Stimulated activated CD8-positive, alpha-beta memory T cell treated with anti-CD3 and anti-CD28 coated beads, Interleukin-12 subunit alpha, Interleukin-12 subunit beta, amount 100 ng/mL, for 1 hour (primary cell): Measurements from ENCODE around the gene UBAC2.
"Not testable (repeated sequence)": the region's sequence is repeated elsewhere in the genome, so short reads cannot be mapped to it uniquely, and the experiment has no call there.

Experiments
- DNase-seq: peaks from one replicate; pipeline ENCODE4 v3.0.0-alpha.2; 2020; ENCODE audit warnings: low read depth

UBAC2 gene

DNA sequence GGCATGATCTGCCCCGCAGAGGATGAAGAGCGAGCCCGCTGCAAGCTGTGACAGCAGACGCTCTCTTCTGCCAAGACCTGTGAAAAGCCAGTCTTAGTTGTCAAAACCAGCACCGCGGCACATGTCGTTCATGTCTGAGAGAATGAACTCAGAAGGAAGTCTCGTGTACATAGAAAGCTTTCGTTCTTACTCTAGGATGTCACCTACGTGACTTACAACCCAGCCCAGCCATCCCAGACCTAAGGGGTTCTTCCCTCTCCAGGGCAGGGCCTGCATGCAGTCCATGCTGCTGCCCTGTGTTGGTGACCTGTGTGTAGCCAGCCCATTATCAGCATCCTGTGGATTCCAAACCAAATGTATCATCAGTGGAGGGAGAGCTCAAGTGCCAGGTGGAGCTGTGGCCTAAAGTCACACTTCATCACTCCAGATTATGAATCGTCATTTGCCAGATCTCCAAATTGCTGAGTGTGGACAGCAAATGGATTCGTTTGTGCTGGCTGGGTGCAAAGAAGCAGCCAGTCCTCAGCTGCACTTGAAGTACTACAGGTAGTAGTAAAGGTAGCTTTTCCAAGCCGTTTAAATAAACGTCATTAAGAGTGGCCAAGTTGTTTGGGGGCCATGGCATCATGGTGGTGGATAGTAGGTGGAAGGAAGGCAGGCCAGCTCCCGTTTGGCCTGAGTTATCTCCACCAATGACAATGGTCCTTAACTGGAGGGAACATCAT, 180.4 kb downstream of the UBAC2 start:
- DNase-seq, result no peak

DNA sequence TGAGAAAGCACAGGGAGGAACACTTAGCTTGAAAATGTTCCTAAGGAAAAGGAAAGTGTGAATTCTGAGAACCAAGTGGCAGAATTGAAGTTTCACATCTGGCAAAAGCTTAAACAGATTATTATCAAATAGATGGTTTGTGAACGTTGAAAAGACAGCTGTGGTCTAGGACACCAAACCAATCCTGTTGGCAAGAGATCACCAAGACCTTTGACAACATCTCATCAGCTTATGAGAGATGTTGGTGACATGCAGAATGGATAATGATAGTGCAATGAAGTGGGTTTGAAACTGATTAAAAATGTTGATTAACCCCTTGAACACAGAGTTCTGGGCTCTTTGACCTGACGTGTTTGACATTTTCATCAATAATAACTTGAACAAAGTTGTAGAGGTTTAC, 181.1 kb downstream of the UBAC2 start:
- no peak for DNase-seq

DNA sequence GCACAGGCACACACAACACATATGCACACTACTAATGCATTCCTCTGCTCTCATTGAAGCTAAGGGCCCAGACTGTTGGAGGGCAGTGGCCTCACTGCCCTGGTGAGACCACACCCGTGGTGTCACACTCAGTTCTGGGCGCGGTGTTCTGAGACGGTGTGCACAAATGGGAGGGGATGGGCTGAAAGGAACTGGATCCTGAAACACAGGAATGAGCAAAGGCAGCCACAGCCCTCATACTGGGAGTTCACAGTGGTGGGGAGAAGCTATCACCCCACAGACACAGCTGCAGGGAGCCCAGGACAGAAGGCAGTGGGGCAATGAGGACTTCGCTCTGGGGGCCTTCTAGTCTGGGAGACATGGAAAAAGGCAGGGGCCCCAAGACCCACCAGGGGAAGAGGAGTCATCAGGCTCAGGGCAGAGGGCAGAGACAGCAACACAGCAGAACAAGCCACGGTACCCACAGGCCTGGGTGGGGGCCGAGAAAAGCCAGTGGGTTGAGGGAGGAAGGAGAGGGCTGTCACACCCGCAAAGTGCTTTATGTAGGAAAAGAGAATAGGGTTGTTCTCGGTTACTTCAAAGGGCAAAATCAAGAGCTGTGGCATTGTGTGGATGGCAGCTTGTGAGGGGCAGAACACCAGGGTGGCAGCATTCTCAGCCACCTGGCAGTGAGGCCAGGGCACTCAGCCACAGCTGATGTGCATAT, 181.9 kb downstream of the UBAC2 start:
- DNase-seq, result no peak

DNA sequence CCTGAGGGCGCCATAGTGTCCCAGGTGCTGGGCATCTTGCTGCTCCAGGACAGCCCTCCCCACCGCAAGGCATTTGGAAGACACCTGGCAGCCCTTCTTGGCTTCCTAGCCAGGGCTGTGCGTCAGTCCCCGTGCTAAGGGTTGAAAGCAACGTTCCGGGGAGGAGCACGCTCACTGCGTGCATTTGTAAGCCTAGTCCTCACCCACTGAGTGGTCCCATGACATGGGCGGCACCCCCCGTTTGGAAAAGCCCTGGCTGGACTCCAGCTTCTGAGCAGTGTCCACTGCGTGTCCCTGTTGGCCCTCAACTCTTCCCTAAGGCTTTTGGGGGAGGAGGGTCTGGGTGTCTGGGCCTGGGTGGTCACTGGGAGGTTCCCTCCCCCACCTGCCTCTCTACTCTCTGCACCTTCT, 182.9 kb downstream of the UBAC2 start:
- no peak for DNase-seq

DNA sequence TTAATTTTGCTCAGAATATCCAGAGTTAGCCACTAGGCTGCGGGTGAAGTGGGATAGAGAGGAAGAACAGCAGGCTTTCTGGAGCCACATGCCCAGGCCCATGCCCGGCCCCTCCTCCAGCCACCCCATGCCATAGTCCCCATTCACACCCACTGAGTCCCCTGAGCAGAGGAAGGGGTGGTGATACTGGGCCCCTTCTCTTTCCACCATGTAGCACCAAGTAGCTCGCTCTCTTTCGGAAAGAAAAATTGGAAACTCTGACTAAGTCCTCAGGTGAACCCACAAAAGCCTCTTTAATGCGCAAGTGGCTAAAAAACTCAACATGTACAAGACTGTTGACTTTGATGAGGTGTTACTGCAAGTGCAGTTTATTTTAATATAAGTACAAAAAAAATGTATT, 183.3 kb downstream of the UBAC2 start:
- DNase-seq, result no peak

DNA sequence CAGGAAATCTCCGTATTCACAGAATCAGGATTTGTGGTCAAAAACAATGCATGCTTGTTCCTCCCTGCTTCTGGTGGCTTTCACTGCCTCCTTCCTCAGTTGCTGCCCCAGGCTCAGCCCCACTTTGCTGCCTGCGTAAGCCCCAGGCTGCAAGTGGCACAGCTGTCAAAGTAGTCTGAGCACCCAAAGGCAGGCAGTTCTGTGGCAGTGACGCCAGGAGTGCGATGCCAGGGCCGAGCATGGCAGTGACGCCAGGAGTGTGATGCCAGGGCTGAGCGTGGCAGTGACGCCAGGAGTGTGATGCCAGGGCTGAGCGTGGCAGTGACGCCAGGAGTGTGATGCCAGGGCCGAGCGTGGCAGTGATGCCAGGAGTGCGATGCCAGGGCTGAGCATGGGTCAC, 183.8 kb downstream of the UBAC2 start:
- no peak for DNase-seq

DNA sequence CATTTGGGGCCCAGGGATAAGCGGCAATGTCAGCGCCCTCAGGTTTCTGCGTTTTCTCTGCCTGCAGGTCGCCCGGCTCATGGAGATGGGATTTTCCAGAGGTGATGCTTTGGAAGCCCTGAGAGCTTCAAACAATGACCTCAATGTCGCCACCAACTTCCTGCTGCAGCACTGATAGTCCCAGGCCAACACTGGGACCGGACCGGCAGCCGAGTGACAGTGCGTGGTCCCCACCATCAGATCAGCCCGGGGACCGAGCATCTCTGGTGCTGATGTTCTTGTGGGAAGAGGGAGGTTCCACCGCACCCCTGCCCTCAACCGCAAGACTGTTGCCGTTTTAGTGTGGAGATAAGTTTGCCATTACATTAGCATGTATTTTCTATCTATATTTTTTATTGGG, 184.5 kb downstream of the UBAC2 start:
- no peak for DNase-seq

DNA sequence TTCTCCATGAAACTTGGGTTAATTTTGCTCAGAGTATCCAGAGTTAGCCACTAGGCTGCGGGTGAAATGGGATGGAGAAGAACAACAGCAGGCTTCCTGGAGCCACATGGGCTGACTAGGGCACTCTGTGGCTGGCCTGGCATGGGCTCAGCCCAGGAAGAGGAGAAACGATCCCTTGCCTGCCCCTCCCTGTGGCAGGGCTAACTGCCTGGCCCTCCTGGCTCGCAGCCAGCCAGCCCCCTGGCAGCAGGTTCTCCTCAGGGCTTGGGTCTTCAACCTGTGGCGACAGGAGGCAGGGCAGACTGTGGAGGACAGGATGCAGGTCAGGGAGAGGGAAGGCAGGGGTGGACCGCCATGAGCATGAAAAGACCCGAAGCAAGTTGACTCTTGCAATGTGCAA, 185.3 kb downstream of the UBAC2 start:
- no peak for DNase-seq

DNA sequence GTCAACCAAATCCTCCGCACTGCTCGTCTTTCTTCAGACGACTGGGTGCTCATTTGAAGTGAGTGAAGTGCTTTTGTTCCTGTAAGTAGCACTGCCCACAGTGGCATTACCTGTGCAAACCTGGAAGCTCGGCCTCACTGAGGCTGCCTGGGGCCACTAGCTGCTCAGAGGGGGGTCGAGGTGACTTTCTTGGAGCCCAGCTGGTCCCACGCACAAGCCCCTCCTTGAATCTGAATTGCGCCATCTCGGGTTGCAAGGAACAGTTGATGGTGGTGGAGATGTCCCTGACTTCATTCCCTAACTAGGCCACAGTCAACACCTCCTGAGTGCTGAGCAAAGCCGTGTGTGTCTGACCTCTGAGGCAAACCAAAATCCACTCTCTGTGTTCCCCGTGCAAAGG, 185.8 kb downstream of the UBAC2 start:
- no peak for DNase-seq

DNA sequence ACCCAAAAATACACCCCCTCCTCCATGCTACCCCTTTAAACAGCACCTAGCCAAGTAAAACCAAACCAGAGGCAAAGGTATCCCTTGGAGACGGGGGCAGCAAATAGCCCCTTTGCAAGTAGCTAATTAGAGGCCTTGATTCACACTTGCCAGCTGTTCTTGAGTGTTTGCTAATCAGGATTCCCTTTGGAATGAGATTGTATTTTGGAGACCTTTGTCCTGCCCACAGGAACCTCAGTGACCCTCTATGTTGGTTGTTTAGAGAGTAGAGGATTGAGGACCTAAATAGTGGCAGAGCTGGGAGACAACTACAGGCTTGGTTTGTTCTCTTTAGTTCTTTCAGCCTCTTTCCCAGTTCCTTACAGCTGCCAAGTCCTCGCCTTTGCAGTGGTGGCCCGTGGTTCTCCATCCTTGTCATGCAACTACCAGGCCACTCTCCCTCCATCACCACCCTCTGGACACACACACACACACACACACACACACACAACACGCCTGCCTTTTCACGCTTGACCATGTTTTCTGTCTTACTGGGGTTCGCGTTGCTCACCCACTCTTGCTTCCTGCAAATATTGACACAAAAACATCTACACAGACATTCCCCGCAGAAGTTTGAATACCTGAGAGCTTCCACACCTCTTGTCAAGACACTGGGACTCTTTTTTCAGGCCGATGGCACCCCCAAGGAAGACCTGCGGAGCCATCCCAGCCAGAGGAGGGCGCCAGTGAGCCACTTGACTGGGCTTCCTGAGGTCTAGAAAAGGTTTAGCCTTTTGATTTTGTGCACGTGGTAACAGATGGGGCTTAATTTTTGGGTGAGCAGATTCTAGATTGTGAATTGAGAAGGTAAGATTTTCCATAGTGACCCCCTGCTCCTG, 186.5 kb downstream of the UBAC2 start:
- peak; percentile 76 for DNase-seq

DNA sequence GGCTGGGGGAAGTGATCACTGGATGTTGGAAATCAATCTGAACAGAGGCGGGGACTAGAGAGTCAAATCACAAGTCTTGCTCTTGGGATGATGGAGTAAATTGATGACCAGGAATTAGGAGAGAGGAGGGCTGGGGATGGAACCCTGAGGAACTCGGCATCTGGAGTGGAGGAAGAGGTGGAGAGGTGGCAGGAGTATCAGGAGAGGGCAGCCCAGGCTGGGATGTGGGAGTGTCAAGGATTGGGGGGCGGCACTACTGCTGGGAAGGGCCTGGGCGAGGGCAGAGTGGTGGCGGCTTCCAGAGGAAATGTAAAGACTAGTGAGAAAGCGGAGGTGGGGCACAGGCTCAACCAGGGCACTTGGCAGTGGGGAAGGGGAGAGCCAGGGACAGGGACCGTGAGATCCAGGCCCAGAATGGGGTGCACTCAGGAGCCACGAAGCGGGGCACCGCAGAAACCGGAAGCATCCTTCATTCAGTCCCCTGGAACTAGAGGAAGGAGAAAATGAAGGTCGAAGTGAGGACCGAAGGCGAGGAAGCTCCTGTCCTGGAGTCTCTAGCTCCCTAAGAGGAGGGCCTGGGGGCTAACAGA, 187.8 kb downstream of the UBAC2 start:
- DNase-seq, result no peak

DNA sequence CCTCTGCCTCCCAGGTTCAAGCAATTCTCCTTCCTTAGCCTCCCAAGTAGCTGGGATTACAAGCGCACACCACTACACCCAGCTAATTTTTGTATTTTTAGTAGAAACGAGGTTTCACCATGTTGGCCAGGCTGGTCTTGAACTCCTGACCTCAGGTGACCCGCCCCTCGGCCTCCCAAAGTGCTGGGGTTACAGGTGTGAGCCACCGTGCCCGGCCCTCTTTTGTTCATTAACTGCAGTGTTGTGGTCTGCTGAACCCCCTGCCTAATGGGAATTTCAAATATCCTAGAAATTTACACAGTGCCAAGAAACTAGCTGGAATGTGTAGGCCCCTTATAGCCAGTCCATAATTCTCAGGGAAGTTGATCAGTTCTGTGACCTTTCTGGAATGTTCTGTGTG, 188.4 kb downstream of the UBAC2 start:
- DNase-seq, result not testable (repeated sequence)

DNA sequence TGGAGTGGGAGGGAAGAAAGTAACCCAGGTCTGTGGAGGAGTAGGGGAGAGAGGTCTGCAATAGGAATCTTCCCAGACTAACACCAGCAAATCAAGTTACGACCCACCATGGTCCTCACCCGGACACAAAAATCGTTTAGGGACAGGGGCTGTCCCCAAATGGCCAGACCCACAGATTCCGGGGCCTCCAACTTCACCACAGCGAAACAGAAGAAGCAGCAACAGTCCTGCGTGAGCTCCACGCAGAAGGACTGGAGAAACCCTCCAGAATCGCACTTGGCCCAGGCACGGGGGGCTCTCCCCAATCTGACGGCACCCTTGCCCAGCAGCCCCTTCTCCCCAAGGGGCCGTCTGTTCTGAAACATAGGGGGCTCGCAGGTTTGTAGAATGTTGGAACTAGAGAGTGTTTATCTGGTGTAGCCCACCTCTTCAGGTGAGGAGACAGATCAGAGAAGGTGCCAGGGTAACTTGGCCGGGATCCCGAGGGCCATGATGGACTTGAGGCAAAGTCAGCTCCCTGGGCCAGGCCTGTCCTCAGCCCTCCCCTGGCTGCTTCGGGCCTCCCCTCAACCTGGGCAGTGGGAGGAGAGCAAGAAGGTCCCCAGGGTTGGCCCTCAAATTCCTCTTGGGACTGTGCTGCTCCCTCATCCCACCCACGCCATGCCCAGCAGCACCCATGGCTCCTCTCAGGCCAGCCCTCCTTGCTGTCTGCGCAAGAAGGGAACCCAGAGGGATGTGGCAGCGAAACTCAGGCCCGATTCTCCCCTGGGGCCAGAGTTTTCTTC, 189.1 kb downstream of the UBAC2 start:
- DNase-seq, result no peak

DNA sequence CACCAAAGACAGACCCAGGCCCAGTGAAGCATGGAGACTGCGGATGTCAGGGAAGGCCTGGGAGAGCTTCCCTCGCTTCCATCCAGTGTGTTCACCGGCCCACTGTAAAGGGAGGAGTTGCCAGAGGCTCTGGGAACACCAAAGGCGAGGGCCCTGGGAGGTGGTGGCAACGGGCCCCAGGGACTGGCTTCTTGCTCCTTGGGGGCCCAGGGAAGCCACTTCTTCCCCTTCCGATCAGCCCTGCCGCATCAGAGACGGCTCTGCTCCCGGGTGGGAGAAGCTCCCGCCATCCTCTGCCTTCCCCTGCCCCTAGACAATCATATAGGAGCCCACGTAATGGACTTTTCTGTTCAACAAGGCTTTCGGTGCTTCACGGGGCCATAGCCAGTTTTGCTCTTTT, 189.9 kb downstream of the UBAC2 start:
- no peak for DNase-seq

DNA sequence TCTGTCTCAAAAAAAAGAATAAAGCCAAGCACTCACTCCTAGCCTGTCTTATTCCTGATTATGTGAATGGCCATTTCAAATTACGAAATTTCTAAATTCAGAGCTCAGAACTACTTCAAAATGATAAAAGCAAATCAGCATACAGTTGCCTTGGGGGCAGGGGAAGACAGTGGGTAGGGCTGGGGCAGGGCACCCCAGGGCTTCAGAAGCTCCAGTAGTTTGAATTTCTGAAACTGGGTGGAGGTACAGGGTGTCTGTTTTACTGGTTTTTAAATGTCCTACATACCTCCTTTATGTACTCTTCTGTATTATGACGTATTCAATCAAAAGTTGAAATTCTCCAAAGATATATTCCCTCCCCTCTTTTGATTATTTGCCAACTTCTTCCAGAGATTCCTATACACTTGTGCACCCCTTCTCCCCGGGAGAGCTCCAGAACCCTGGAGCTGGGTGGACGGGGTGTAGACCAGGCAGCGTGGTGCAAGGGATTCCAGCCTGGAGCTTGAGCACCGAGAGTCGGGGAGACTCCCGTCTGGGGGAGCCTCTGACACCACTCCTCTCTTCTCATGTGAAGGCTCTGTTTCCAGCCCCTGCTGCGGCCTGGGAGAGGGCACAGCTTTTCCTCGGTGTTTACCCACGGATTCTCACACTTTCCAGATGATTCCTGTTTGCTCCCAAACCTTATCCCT, 191.3 kb downstream of the UBAC2 start:
- no peak for DNase-seq

DNA sequence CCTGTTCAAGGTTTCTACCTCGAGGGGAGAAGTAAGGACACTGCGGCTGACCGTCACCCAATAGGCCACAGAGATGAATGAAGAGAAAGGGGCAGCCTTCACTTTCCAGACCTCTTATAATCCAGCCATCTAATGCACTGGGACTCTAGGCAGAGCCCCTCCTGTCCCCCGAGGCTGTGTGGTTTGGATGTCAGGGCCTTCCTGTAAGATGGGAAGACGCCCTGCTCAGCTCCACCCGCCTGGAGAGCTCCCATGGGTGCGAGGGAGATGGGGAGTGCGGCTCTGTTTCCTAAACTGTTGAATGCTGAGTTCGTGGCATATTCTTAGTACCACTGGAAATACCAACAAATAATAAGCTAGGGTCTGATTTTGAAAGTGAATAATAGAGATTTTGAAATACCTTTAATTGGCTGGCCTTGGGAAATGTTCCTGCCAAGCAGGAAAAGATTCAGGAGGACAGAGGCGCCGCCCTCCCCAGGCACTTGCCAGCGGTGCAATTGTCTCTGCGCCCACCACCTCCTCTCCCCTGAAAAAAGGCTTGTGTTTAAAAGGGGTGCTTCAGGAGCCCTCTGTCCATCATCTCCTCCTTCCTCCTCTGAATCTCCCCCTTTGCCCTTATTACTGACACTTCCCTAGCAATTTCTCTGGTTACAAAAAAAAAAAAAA, 191.9 kb downstream of the UBAC2 start:
- no peak for DNase-seq

DNA sequence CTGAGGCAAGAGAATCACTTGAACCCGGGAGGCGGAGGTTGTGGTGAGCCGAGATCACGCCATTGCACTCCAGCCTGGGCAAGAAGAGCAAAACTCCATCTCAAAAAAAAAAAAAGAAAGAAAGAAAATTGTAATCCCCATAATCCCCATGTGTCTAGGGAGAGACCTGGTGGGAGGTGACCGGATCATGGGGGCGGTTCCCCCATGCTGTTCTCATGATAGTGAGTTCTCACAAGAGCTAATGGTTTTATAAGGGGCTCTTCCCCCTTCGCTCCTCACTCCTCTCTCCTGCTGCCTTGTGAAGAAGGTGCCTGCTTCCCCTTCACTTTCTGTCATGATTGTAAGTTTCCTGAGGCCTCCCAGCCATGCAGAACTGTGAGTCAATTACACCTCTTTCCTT, 192.7 kb downstream of the UBAC2 start:
- DNase-seq, result not testable (repeated sequence)

DNA sequence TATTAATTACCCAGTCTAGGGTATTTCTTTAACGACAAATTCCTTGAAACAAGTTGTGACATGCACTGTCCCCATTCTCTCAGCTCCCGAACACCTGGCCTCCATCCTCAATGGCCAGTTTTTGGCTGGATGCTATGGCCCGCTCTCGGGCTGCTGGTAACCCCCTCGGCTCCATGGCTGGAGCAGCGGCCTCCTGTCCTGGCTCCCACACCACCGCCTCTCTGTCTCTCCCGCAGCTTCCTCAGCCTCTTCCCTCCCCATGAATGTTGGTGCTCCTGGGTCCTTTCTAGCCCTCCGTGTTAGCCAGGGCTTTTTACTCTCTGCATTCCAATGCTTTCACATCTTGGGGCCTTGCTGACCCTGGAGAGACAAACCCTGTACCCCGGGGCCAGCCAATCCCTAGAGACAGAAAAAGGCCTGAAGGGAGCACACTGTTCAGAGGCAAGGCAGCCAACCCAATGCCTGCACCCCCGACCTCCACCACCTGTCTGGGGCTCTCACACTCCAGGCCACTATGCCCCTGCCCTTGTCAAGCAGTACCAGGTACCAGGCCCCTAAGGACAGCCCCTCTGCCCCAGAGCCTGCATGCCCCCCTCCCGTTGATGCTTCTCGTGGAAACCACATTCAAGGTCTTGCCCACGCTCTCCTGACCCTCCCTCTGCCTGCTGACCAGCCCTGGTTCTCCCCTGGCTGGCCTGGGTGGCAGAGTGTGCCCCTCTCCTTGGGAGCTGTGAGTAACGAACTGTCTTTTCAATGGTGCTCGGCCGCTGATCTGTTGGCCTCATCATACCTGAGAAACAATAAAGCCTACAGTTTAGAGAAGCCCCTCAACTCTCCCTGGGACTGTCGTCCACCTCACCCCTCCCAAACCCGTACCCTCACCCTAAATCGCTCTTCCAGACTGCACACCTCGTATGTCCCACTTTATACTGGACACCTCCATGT, 193.4 kb downstream of the UBAC2 start:
- no peak for DNase-seq

DNA sequence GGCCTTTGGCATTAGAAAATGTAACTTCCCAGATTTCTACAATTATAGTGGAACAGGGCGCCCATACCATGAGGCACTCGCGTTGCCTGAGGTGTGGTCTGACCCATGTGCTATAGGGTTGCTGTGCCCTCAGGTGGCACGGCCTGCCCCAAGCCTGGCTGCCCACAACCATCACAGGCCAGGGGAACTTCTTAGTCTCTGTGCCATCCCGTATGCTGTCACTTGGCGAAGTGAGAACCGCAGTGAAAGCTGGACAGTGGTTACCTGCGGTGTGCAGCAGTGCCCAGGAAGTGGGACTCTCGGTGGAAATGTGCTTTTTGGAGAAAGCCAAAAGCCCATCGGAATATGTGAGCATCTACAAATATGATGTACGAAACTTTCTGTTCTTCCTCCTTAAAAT, 194.8 kb downstream of the UBAC2 start:
- no peak for DNase-seq
